ENCODE results near the gene RP2.

DNA sequence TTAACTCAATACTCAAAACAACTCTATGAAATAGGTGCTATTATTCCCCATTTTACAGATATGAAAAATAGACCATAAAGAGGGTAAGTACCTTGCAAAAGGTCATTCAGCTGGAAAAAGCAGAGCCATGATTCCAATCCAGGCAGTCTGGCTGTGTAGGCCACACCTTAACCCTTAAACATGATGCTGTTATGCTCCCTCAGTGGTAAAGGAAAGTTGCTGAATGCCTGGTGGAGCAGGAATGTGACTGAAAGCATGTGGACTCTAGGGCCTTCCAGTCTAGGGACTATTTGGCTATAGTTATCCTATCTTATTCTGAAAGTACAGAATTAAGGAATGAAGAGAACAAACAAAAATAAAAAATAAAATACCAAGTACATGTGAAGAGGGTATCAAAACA, 19.6 kb downstream of the RP2 start:
- TF ChIP-seq, protein P1, sequence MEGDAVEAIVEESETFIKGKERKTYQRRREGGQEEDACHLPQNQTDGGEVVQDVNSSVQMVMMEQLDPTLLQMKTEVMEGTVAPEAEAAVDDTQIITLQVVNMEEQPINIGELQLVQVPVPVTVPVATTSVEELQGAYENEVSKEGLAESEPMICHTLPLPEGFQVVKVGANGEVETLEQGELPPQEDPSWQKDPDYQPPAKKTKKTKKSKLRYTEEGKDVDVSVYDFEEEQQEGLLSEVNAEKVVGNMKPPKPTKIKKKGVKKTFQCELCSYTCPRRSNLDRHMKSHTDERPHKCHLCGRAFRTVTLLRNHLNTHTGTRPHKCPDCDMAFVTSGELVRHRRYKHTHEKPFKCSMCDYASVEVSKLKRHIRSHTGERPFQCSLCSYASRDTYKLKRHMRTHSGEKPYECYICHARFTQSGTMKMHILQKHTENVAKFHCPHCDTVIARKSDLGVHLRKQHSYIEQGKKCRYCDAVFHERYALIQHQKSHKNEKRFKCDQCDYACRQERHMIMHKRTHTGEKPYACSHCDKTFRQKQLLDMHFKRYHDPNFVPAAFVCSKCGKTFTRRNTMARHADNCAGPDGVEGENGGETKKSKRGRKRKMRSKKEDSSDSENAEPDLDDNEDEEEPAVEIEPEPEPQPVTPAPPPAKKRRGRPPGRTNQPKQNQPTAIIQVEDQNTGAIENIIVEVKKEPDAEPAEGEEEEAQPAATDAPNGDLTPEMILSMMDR (IDR thresholded peaks at IDR 0.05) = no peak
- TF ChIP-seq POLR2A (IDR thresholded peaks at IDR 0.05) = no peak

Measured in Peyer's patch (tissue), 4 donors.